Retina (tissue), 1 donor: ENCODE data around the gene MYPOP.
A peak's percentile ranks its signal among the peaks of the same experiment; 100 is the strongest.
"Not testable (repeated sequence)": the region's sequence is repeated elsewhere in the genome, so short reads cannot be mapped to it uniquely, and the experiment has no call there.

Experiments
- DNase-seq: peaks from one replicate; pipeline ENCODE4 v3.0.0-alpha.2; 2016

Gene MYPOP

GRCh38 chr19:45882652-45883585 lies 19.5 kb downstream of the MYPOP start:
- peak; percentile 95 for DNase-seq

- no peak for DNase-seq
These were observed 20.4 kb downstream of the MYPOP start for GRCh38 chr19:45881909-45882528.

- DNase-seq, result no peak
These were observed 21.1 kb downstream of the MYPOP start for GRCh38 chr19:45881082-45881908.

- DNase-seq, result no peak
These were observed 22.4 kb downstream of the MYPOP start for GRCh38 chr19:45879971-45880370.

- DNase-seq, result peak; percentile 16
These were observed 23.4 kb downstream of the MYPOP start for GRCh38 chr19:45879055-45879454.

- no peak for DNase-seq
These were observed 24.2 kb downstream of the MYPOP start for GRCh38 chr19:45878043-45878794.

- peak; percentile 46 for DNase-seq
These were observed 25.8 kb downstream of the MYPOP start for GRCh38 chr19:45876411-45877197.

GRCh38 chr19:45876161-45876410 lies 26.3 kb downstream of the MYPOP start:
- no peak for DNase-seq

- no peak for DNase-seq
These were observed 27.8 kb downstream of the MYPOP start for GRCh38 chr19:45874620-45874966.

GRCh38 chr19:45873219-45873772 lies 29.1 kb downstream of the MYPOP start:
- DNase-seq, result no peak

- DNase-seq, result no peak
These were observed 30.1 kb downstream of the MYPOP start for GRCh38 chr19:45872095-45872919.

GRCh38 chr19:45870798-45871197 lies 31.6 kb downstream of the MYPOP start:
- DNase-seq, result no peak

- not testable (repeated sequence) for DNase-seq
These were observed 35.2 kb downstream of the MYPOP start for GRCh38 chr19:45867241-45867640.

- no peak for DNase-seq
These were observed 35.8 kb downstream of the MYPOP start for GRCh38 chr19:45866400-45867176.

GRCh38 chr19:45865269-45865948 lies 37.0 kb downstream of the MYPOP start:
- DNase-seq, result no peak

- no peak for DNase-seq
These were observed 37.8 kb downstream of the MYPOP start for GRCh38 chr19:45864629-45865082.

- DNase-seq, result peak; percentile 41
These were observed 38.4 kb downstream of the MYPOP start, which contains the start of gene FOXA3 for GRCh38 chr19:45863840-45864628. Gene FOXA3 (plus strand): TSS chr19:45864326. CDS start chr19:45864457, 131 bp downstream.

- no peak for DNase-seq
These were observed 39.0 kb downstream of the MYPOP start for GRCh38 chr19:45863335-45863839.
